Measurements from ENCODE around the gene CCDC146. TPM values are rescaled to one million over a fixed set of nuclear protein-coding genes. Genes with fewer than 3 reads are reported as not detected.
"Not testable (repeated sequence)": the region's sequence is repeated elsewhere in the genome, so short reads cannot be mapped to it uniquely, and the experiment has no call there.

Gene CCDC146
- total RNA-seq, 1 experiment from 2014 or later: 1.4 TPM

DNA sequence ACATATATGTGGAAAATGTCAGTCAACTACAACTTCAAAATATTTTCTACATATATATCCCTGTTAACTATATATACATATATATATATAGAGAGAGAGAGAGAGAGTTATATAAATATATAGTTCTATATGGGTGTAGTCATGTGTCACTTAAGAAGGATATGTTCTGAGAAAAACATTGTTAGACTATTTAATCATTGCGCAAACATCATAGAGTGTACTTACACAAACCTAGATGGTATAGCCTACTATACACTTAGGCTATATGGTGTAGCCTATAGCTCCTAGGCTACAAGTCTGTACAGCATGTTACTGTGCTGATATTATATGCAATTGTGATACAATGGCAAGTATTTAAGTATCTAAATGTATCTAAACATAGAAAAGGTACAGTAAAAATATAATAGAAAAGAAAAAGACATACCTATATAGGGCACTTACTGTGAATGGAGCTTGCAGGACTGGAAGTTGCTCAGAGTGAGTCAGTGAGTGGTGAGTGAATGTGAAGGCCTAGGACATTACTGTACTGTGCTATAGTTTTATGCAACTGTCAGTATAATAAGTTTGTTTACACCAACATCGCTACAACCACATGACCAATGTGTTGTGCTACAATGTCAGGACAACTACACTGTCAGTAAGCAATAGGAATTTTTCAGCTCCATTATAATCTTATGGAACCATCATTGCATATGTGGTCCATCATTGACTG, 95.2 kb downstream of the CCDC146 start:
- Mint-ChIP-seq H3K9me3 (ENCODE audit: unreplicated experiment) (peaks cover 24% of the 10 kb centered on the region), H3K36me3 (ENCODE audit: insufficient read depth, unreplicated experiment) (no peaks in the 10 kb centered on the region), H3K27ac (ENCODE audit: unreplicated experiment) (no peak overlapping the region), H3K27me3 (ENCODE audit: insufficient read depth, unreplicated experiment) (no peaks in the 10 kb centered on the region), H3K4me3 (ENCODE audit: unreplicated experiment) (no peak overlapping the region), H3K4me1 (ENCODE audit: low read depth, unreplicated experiment) (no peaks in the 10 kb centered on the region)
- intact Hi-C loops (cut with micrococcal nuclease; ENCODE audit: unreplicated experiment): no loop called here
- Histone ChIP-seq H3K36me3 (ENCODE audit: control insufficient read depth, insufficient read depth, low read length) (no peaks in the 10 kb centered on the region), H3K4me1 (no peaks in the 10 kb centered on the region), H3K27me3 (replicated peaks; ENCODE audit: control insufficient read depth, insufficient read depth, low read length) (no peaks in the 10 kb centered on the region), H3K4me3 (ENCODE audit: low read depth, low read length) (no peak overlapping the region), H3K9me3 (0 out of 2 replicates have a peak, but pooled peaks cover 3% of the 10 kb centered on the region)
- no peak for DNase-seq
- ChIA-PET POLR2A (no interaction called here), CTCF (no interaction called here)
- TF ChIP-seq, protein P1, sequence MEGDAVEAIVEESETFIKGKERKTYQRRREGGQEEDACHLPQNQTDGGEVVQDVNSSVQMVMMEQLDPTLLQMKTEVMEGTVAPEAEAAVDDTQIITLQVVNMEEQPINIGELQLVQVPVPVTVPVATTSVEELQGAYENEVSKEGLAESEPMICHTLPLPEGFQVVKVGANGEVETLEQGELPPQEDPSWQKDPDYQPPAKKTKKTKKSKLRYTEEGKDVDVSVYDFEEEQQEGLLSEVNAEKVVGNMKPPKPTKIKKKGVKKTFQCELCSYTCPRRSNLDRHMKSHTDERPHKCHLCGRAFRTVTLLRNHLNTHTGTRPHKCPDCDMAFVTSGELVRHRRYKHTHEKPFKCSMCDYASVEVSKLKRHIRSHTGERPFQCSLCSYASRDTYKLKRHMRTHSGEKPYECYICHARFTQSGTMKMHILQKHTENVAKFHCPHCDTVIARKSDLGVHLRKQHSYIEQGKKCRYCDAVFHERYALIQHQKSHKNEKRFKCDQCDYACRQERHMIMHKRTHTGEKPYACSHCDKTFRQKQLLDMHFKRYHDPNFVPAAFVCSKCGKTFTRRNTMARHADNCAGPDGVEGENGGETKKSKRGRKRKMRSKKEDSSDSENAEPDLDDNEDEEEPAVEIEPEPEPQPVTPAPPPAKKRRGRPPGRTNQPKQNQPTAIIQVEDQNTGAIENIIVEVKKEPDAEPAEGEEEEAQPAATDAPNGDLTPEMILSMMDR (IDR thresholded peaks at IDR 0.05; ENCODE audit: insufficient read depth in 1 of 2, low read depth in 1 of 2, low read length in 1 of 2, severe bottlenecking in 1 of 2, unreplicated experiment in 1 of 2): no peak
- no TSS peak for BruUV-seq (replicated peaks)

DNA sequence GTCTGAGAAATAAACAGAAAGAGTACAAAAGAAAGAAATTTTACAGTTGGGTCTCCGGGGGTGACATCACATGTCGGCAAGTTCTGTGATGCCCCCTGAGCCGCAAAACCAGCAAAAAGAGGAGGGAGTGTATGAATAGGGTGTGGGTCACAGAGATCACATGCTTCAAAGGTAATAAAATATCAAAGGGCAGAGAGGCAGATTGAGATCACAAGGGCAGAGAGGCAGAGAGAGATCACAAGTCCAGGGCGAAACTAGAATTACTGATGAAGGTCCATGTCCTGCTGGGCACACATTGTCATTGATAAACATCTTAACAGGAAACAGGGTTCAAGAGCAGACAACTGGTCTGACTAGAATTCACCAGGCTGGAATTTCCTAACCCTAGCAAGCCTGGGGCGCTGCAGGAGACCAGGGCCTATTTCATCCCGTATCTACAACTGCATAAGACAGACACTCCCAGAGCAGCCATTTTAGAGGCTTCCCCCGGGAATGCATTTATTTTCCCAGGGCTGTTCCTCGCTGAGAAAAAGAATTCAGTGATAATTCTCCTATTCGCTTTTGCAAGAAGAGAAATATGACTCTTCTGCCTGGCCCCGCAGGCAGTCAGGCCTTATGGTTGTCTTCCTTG, 97.4 kb downstream of the CCDC146 start:
- H3K27ac Mint-ChIP-seq (ENCODE audit: unreplicated experiment); POLR2A ChIA-PET; H3K4me3 ChIP-seq (ENCODE audit: low read depth, low read length); H3K4me3 Mint-ChIP-seq (ENCODE audit: unreplicated experiment); H3K4me1 Mint-ChIP-seq (ENCODE audit: low read depth, unreplicated experiment); CTCF ChIA-PET; H3K9me3 ChIP-seq; DNase-seq; BruUV-seq (replicated peaks); intact Hi-C loops (cut with micrococcal nuclease; ENCODE audit: unreplicated experiment); H3K4me1 ChIP-seq; H3K36me3 Mint-ChIP-seq (ENCODE audit: insufficient read depth, unreplicated experiment); H3K27me3 ChIP-seq (replicated peaks; ENCODE audit: control insufficient read depth, insufficient read depth, low read length); H3K27me3 Mint-ChIP-seq (ENCODE audit: insufficient read depth, unreplicated experiment); H3K36me3 ChIP-seq (ENCODE audit: control insufficient read depth, insufficient read depth, low read length): not testable (repeated sequence)
- H3K9me3 Mint-ChIP-seq (ENCODE audit: unreplicated experiment): peaks cover 24% of the 10 kb centered on the region

DNA sequence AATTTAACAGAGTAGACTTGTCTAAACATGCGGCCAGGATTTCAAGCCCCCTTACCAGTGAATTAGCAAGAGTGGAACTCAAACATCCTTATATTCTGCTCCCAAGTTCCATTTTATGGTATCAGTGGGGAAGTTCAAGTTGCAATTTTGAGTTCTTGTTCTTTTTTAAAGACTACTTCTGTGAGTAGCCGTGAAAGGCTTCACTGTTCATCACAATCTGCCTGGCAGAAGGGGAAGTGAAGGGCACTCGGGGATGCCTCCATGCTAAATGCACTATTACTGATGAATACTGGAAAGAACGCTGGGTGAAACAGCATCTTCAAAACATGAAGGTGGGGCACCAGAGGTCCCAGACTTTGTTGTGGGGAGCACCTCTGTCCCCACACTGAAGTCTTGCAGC, 99.7 kb downstream of the CCDC146 start:
- peaks cover 5% of the 10 kb centered on the region for H3K4me1 Mint-ChIP-seq (ENCODE audit: low read depth, unreplicated experiment)
- no peak overlapping the region for H3K4me3 ChIP-seq (ENCODE audit: low read depth, low read length)
- 0 out of 2 replicates have a peak, but pooled peaks cover 3% of the 10 kb centered on the region for H3K9me3 ChIP-seq
- H3K36me3 ChIP-seq (ENCODE audit: control insufficient read depth, insufficient read depth, low read length): no peaks in the 10 kb centered on the region
- BruUV-seq (replicated peaks): no TSS peak
- peaks cover 24% of the 10 kb centered on the region for H3K9me3 Mint-ChIP-seq (ENCODE audit: unreplicated experiment)
- no peaks in the 10 kb centered on the region for H3K36me3 Mint-ChIP-seq (ENCODE audit: insufficient read depth, unreplicated experiment)
- POLR2A ChIA-PET: no interaction called here
- H3K4me3 Mint-ChIP-seq (ENCODE audit: unreplicated experiment): no peak overlapping the region
- TF ChIP-seq, protein P1 (IDR thresholded peaks at IDR 0.05; ENCODE audit: insufficient read depth in 1 of 2, low read depth in 1 of 2, low read length in 1 of 2, severe bottlenecking in 1 of 2, unreplicated experiment in 1 of 2): no peak
- intact Hi-C loops (cut with micrococcal nuclease; ENCODE audit: unreplicated experiment): no loop called here
- no peak overlapping the region for H3K27ac Mint-ChIP-seq (ENCODE audit: unreplicated experiment)
- H3K27me3 ChIP-seq (replicated peaks; ENCODE audit: control insufficient read depth, insufficient read depth, low read length): no peaks in the 10 kb centered on the region
- CTCF ChIA-PET: no interaction called here
- no peaks in the 10 kb centered on the region for H3K27me3 Mint-ChIP-seq (ENCODE audit: insufficient read depth, unreplicated experiment)
- DNase-seq: no peak
- H3K4me1 ChIP-seq: no peaks in the 10 kb centered on the region

All from Caco-2 (cell line).